Measurements from ENCODE around the gene SLC3A2. TPM values are rescaled to one million over a fixed set of nuclear protein-coding genes. Genes with fewer than 3 reads are reported as not detected.

Gene SLC3A2
- total RNA-seq, 1 experiment from 2014 or later: 334 TPM

- TF ChIP-seq ARID4B (CRISPR knock-in tag; IDR thresholded peaks at IDR 0.05; ENCODE audit: borderline replicate concordance) (no peak; the same call in 1 of the 2 replicates), TEAD4 (CRISPR knock-in tag; IDR thresholded peaks at IDR 0.05) (0 out of 2 replicates have a peak, but pooled peaks have one; percentile 9), ZNF512 (CRISPR knock-in tag; IDR thresholded peaks at IDR 0.05; ENCODE audit: borderline replicate concordance) (no peak), ZNF671 (CRISPR knock-in tag; IDR thresholded peaks at IDR 0.05) (peak; percentile 92), AR (CRISPR knock-in tag; IDR thresholded peaks at IDR 0.05) (peak; percentile 77), E2F5 (CRISPR knock-in tag; IDR thresholded peaks at IDR 0.05) (no peak), NFATC4 (CRISPR knock-in tag; IDR thresholded peaks at IDR 0.05) (peak; percentile 93), FOXP1 (CRISPR knock-in tag; IDR thresholded peaks at IDR 0.05; ENCODE audit: borderline replicate concordance) (no peak), ZNF532 (CRISPR knock-in tag; IDR thresholded peaks at IDR 0.05; ENCODE audit: borderline replicate concordance) (peak; percentile 93), ZNF416 (CRISPR knock-in tag; IDR thresholded peaks at IDR 0.05) (peak; percentile 92), OVOL2 (CRISPR knock-in tag; IDR thresholded peaks at IDR 0.05; ENCODE audit: borderline replicate concordance) (no peak), MLX (CRISPR knock-in tag; IDR thresholded peaks at IDR 0.05) (no peak)
Observed at GRCh38 chr11:62889484-62890437, 9.1 kb downstream of the SLC3A2 start (continued).
